LNCaP clone FGC (cell line): ENCODE data around the gene CCDC92.

Experiments
- DNase-seq: peaks from one replicate; pipeline ENCODE4 v3.0.0-alpha.2; 2011; ENCODE audit warnings: low read depth
- H3K4me3 ChIP-seq: 2 replicates; pipeline ENCODE4 v1.5.1; 2011; ENCODE audit warnings: mild to moderate bottlenecking, low read depth, low read length, control low read depth
- TF ChIP-seq, protein P1 (sequence below): IDR thresholded peaks from 2 replicates; pipeline ENCODE4 v1.5.1; 2012; ENCODE audit warnings: mild to moderate bottlenecking; ENCODE audit not compliant: control insufficient read depth, insufficient read depth; ENCODE audit errors: extremely low read depth

Gene CCDC92

DNA sequence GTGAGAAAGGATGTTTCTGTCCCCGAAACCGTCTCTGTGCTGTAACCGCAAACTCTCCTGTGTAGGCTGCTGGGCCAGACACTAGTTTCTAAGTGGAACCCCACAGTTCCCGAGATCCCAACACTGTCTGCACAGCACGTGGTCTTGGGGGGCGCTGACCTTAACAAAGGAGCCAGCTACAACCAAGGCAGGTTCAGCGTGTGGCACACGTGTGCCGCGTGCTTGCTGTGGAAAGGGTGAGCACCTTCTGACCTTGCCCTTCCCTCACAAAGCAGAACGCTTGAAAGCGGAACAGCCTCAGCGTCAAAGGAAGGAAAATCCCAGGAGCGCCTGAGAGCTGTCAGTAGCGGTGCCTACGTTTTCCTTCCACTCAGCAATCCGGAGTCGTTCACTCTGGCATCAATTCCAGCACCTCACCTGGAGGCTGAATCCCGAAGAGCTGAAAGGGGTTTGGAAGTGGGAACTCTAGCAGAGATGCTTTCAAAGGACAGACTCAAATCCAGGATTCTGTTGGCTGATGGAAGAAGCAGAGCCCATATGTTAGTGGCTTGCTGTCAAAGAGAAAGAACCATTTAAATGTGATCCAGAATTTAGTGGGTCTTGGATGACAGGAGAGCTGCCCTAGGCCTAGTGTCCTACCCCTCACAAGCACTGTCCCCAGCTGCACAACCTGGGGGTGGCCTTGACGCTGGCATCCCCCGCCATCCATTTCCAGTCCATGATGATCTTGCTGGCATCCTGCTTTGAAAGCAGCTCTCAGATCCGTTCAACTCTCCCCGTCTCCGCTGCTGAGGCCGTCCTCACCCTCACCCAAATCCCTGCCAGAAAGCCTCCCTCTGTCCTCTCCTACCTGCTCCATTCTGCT lies 27.1 kb downstream of the CCDC92 start:
- no peak for DNase-seq
- no peak overlapping the region for H3K4me3 ChIP-seq
- TF ChIP-seq, protein P1, sequence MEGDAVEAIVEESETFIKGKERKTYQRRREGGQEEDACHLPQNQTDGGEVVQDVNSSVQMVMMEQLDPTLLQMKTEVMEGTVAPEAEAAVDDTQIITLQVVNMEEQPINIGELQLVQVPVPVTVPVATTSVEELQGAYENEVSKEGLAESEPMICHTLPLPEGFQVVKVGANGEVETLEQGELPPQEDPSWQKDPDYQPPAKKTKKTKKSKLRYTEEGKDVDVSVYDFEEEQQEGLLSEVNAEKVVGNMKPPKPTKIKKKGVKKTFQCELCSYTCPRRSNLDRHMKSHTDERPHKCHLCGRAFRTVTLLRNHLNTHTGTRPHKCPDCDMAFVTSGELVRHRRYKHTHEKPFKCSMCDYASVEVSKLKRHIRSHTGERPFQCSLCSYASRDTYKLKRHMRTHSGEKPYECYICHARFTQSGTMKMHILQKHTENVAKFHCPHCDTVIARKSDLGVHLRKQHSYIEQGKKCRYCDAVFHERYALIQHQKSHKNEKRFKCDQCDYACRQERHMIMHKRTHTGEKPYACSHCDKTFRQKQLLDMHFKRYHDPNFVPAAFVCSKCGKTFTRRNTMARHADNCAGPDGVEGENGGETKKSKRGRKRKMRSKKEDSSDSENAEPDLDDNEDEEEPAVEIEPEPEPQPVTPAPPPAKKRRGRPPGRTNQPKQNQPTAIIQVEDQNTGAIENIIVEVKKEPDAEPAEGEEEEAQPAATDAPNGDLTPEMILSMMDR, result no peak

DNA sequence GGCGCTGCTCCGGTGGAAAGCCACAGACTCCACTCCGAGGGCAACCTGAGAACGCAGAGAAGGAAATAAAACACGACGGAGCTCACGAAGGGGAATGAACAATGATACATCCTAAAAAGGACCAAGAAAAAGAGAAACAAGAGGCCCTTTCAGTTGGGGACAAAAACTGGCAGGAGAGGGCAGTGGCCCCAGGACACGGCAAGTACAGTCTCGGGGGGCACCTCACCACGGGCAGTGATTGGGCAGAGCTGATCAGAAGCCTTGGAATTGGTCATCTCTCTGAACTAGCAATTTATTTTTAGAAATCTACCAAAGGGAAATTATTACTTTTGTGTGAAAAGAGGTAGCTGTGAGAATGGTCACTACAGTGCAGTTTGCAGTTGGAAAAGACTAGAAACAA lies 27.9 kb downstream of the CCDC92 start:
- DNase-seq, result no peak
- TF ChIP-seq, protein P1, result no peak
- H3K4me3 ChIP-seq, result no peak overlapping the region

DNA sequence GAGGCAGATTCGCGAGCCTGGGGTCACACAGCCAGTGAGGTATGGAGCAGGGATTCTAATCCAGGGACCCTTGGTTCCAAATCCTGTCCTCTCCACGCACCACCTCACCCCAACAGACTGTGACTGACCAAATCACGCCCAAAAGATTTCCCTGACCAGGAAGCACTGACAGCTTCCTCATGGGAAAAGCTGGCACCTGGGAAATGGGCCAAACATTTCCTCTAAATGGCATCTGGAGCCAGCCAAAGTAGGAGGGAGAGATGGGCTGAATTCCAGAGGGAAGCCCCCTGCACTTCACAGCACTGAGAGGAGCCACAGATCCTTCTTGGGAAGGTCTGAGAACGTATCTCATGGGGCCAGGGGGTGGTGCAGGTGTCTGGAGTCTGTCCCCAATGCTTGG lies 28.8 kb downstream of the CCDC92 start:
- TF ChIP-seq, protein P1, result no peak
- H3K4me3 ChIP-seq, result no peak overlapping the region
- DNase-seq, result no peak

DNA sequence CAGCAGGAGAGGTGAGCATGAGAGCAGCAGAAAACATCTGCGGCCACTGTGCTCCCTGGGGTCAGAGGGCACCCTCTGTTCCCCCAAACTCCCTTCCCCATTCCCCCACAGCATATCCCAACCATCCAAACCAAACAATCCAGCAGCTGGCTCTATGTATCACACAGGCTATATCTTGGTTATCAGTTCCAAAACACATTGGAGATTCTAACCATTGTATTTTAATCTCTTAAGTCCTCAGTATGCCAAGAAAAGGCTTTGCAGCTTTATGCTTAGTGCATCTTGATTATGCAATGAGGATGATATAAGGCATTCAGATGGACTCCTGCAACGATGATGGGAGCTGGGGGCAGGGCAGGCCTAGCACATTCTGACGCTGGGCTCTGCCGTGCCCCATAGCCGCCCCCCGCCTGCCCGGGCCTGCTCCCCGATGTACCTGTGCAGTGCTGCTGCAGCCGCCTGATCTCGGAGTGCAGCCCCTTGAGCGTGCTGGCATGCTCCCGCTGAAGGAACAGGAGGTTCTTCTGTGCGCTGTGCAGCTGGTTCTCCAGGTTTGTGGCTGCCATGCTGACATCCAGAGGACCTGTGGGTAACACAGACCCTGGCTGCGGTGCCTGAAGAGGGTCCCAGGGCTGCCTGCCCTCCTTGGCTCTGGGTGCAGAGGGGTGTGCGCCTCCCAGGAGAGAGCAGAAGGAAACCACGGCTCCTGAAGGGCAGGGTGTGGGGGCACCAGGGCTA lies 29.6 kb downstream of the CCDC92 start:
- H3K4me3 ChIP-seq, result no peak overlapping the region
- TF ChIP-seq, protein P1, result no peak
- DNase-seq, result no peak

DNA sequence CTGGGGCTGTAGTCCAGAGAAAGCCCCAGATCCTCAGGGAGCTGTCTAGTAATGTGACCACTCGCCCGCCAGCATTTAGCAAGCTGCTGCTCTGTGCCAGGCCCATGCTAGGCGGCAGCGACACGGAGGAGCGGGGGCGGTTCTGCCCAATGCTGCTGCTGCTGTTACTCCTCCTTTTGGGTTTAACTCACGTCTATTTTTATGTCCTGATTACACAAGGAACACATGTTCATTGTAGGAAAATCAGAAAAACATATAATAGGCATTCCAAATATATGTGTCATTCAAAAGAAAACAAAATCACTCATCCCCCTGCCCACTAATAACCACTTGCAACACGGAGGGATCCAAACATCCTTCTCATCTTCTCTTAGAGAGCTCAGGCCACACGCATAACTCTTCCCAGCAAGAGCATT lies 30.4 kb downstream of the CCDC92 start:
- no peak overlapping the region for H3K4me3 ChIP-seq
- TF ChIP-seq, protein P1, result no peak
- no peak for DNase-seq

DNA sequence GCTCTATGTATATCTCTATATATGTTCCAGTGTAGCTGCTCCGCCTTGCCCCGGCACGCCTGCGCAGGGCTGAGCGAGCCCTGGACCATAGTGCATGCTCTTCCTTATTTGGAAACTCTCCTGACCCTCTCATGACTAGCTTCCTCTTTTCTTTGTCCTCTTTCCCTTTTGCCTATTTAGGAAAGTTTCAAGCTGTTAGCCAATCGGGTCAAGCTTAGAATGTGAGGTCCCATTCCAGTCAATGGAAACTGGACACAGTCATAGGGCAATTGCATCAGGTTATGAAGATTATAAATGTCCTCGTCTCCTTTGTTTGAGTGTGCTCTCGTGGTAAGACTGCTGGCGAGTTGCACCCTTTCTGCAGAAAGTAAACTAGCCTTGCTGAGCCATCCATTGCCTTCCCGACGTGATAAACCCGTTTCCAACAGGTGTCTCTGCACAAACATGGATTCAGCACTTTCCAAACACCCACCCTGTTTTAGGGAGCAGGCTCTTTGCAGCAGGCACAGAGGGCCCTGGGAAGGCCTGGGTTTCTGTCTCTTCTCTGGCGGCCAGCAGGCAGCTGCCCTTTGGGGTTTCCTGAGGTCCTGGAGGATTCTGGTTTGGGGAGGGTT lies 30.9 kb downstream of the CCDC92 start:
- no peak overlapping the region for H3K4me3 ChIP-seq
- TF ChIP-seq, protein P1, result no peak
- no peak for DNase-seq
